Prostate gland (tissue), 2 donors: ENCODE results near the gene RAB40C. TPM values are rescaled to one million over a fixed set of nuclear protein-coding genes. Genes with fewer than 3 reads are reported as not detected.
A peak's percentile ranks its signal among the peaks of the same experiment; 100 is the strongest.

Source experiments
- DNase-seq: peaks from one replicate; pipeline ENCODE4 v3.0.0-alpha.2; 2019; ENCODE audit warnings: low spot score
- H3K27ac ChIP-seq, 2 donors: fragments of 200-600 bp; sonication (generic); 2 replicates each; pipeline ENCODE4 v1.5.1; 2017 to 2019
- H3K27me3 ChIP-seq: fragments of 200-600 bp; sonication (generic); replicated peaks from 2 replicates; pipeline ENCODE4 v1.5.1; 2019; ENCODE audit not compliant: insufficient read depth
- H3K36me3 ChIP-seq, 2 donors: fragments of 200-600 bp; sonication (generic); 1 replicate in 1 of 2; 2 replicates in 1 of 2; pipeline versions ENCODE4 v1.5.1 to v1.8.1; 2017 to 2019
- H3K4me1 ChIP-seq: fragments of 200-600 bp; sonication (generic); replicated peaks from 2 replicates; pipeline ENCODE4 v1.5.1; 2019
- H3K4me3 ChIP-seq, 2 donors: fragments of 200-600 bp; sonication (generic); 2 replicates each; pipeline ENCODE4 v1.5.1; 2017 to 2019
- H3K9me3 ChIP-seq: fragments of 200-600 bp; sonication (generic); 2 replicates; pipeline ENCODE4 v1.5.1; 2017
- POLR2A ChIP-seq: fragments of 450-650 bp; IDR thresholded peaks from one replicate; pipeline ENCODE4 v1.6.1; 2016; ENCODE audit warnings: antibody characterized with exemption, mild to moderate bottlenecking
- POLR2AphosphoS5 ChIP-seq: sonication (generic); formaldehyde crosslinking; IDR thresholded peaks from one replicate; pipeline ENCODE4 v1.6.1; 2017; ENCODE audit warnings: antibody characterized with exemption
- WGBS: methylation state at CpG from one replicate; pipeline ENCODE4 v1.1.5; 2018; 5-methylcytosine and 5-hydroxymethylcytosine counted together
- intact Hi-C: fragments of 100-400 bp; cut with DNase I; formaldehyde crosslinking; loops from one replicate; pipeline ENCODE4 v1.14.2; 2022
- total RNA-seq, 2 donors: library from RNA; depleted of rRNA; stranded (reverse); fragments of >200 nt; gene quantifications; one replicate each; pipeline ENCODE4 v1.1.0, GENCODE V29; 2016
- TF ChIP-seq, protein P1 (sequence below), 4 experiments: fragments of 200-600 bp in 2 of 4; fragments of 450-650 bp in 2 of 4; sonication (generic) in 2 of 4; IDR thresholded peaks; 1 replicate in 3 of 4; 2 replicates in 1 of 4; pipeline ENCODE4 v1.5.1; 2016 to 2019; ENCODE audit warnings: antibody characterized with exemption in 4 of 4, mild to moderate bottlenecking in 2 of 4, moderate library complexity in 2 of 4

Gene RAB40C
- total RNA-seq, 2 donors from 2014 or later = 41.8 to 68.0 TPM

DNA sequence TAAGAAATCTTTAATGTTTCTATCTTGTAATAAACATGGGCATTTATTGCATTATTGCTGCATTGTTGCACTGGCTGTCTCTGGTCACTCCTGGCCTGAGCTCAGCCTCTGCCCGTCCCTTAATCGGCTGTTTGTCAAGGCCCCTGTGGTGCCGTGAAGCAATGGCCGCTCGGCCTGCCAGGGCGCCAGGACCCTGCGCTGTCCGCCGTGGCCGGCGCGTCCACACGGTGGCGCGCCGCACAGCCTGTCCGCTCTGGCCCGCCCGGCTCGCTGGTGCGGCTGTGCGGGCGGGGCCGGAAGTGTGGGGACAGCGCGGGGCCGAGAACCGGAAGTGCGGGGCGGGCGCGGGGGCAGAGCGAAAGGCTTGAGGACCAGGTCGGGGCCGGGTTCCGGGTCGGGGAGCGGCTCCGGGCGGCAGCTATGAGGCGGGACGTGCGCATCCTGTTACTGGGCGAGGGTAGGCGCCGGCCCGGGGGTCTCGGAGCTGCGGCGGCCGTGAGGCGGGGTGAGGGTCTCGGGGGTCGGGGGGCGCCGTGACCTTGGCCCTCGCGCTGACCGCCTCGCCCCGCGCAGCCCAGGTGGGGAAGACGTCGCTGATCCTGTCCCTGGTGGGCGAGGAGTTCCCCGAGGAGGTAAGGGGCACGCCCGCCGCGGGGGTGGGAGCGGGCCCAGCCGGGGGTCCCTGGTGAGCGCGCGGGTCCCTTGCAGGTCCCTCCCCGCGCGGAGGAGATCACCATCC, 78.1 kb downstream of the RAB40C start, which contains the start of gene RHOT2:
RHOT2 (plus strand) TSS at position 353 of the 739 bp plus-strand sequence; CDS start at position 421, 68 bp downstream.
- Histone ChIP-seq H3K9me3 (no peaks in the 10 kb centered on the region), H3K36me3 (peaks cover 14 to 30% of the 10 kb centered on the region in 2 donors), H3K27me3 (no peaks in the 10 kb centered on the region), H3K4me3 (peak within 1 kb of the TSS; percentile 73 to 99), H3K27ac (peak within 1 kb of the TSS; percentile 84 to 86), H3K4me1 (peaks cover 7% of the 10 kb centered on the region)
- intact Hi-C loops = no loop called here
- WGBS = under 1% methylated on average over 75 of the region's 78 CpGs
- peak; percentile 88 for DNase-seq
- TF ChIP-seq POLR2A (peak; percentile 75), POLR2AphosphoS5 (peak; percentile 69)
- TF ChIP-seq, protein P1, sequence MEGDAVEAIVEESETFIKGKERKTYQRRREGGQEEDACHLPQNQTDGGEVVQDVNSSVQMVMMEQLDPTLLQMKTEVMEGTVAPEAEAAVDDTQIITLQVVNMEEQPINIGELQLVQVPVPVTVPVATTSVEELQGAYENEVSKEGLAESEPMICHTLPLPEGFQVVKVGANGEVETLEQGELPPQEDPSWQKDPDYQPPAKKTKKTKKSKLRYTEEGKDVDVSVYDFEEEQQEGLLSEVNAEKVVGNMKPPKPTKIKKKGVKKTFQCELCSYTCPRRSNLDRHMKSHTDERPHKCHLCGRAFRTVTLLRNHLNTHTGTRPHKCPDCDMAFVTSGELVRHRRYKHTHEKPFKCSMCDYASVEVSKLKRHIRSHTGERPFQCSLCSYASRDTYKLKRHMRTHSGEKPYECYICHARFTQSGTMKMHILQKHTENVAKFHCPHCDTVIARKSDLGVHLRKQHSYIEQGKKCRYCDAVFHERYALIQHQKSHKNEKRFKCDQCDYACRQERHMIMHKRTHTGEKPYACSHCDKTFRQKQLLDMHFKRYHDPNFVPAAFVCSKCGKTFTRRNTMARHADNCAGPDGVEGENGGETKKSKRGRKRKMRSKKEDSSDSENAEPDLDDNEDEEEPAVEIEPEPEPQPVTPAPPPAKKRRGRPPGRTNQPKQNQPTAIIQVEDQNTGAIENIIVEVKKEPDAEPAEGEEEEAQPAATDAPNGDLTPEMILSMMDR (IDR thresholded peaks at IDR 0.05) = peak; percentile 88 to 99 (median 96)

DNA sequence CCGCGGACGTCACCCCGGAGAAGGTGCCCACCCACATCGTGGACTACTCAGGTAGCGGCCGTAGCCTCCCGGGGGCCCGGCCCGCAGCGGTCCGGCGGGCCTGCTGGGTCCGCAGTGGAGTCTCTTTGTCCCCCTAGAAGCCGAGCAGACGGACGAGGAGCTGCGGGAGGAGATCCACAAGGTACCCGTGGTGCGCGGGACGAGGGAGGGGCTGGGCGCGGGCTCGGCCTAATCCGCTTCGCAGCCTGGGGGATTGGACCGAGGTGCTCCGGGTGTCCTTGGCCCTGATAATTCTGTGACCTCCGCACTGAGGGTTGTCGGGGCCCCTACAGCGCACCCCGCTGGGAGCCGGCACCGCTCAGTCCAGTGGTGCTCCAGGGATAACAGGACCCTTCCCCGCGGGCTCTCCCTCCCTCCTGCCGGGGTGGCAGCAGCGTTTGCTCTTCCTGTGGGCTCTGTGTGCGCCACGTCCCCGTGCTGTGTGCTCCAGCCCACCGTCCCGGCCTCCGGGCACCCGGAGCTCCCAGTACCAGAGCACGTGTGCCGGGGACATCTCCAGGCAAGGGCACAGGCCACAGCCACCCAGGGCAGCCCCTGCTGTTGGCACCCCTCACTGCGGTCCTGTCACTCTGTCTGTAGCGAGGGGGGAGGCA, 78.8 kb downstream of the RAB40C start:
- H3K36me3 ChIP-seq = peaks cover 17 to 37% of the 10 kb centered on the region in 2 donors
- H3K9me3 ChIP-seq = no peaks in the 10 kb centered on the region
- H3K4me3 ChIP-seq = peak overlapping the region; percentile 73 to 99
- WGBS = 7% methylated on average over 30 of the region's 50 CpGs
- TF ChIP-seq, protein P1 (IDR thresholded peaks at IDR 0.05) = no peak
- TF ChIP-seq POLR2A (no peak), POLR2AphosphoS5 (no peak)
- no peaks in the 10 kb centered on the region for H3K27me3 ChIP-seq
- no peak for DNase-seq
- peak overlapping the region; percentile 84 to 86 for H3K27ac ChIP-seq
- peaks cover 7% of the 10 kb centered on the region for H3K4me1 ChIP-seq
- intact Hi-C loops = no loop called here

GRCh38 chr16:669666-670065, 79.8 kb downstream of the RAB40C start:
- Histone ChIP-seq H3K4me1 (peaks cover 7% of the 10 kb centered on the region), H3K27ac (no peak overlapping the region), H3K9me3 (no peaks in the 10 kb centered on the region), H3K4me3 (no peak overlapping the region), H3K27me3 (no peaks in the 10 kb centered on the region), H3K36me3 (peaks cover 17 to 37% of the 10 kb centered on the region in 2 donors)
- TF ChIP-seq, protein P1 (IDR thresholded peaks at IDR 0.05) = no peak
- TF ChIP-seq POLR2AphosphoS5 = no peak
- no peak for TF ChIP-seq POLR2A
- DNase-seq = no peak
- intact Hi-C loops = no loop called here
- 92% methylated on average over 13 of the region's 13 CpGs for WGBS

DNA sequence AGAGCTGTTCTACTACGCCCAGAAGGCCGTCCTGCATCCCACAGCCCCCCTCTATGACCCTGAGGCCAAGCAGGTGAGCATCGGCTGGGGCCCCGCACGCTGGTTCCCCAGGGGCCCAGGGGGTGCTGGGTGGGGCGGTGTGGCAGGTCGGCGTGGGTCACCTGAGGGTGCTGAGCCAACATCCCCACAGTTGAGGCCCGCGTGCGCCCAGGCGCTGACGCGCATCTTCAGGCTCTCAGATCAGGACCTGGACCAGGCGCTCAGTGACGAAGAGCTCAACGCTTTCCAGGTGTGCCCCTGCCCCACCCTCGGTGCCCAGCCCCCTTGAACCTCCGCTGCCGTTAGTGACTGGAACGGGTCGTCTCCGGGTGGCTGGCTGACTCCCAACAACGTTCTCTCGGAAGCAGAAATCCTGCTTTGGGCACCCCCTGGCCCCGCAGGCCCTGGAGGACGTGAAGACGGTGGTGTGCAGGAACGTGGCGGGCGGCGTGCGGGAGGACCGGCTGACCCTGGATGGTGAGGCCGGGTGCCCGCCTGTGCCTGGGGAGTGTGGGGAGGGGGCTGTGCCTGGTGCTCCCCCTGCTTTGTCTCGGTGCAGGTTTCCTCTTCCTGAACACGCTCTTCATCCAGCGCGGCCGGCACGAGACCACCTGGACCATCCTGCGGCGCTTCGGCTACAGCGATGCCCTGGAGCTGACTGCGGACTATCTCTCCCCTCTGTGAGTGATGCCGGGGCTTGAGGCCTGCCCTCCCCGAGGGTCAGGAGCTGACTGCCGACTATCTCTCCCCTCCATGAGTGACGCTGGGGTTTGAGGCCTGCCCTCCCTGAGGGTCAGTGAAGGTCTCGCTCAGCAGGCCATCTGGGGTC, 80.9 kb downstream of the RAB40C start:
- intact Hi-C loops = no loop called here
- TF ChIP-seq POLR2AphosphoS5 (no peak), POLR2A (no peak)
- TF ChIP-seq, protein P1 (IDR thresholded peaks at IDR 0.05) = no peak
- no peak overlapping the region for H3K27ac ChIP-seq
- DNase-seq = no peak
- peaks cover 17 to 37% of the 10 kb centered on the region in 2 donors for H3K36me3 ChIP-seq
- WGBS = 91% methylated on average over 50 of the region's 52 CpGs
- peaks cover 7% of the 10 kb centered on the region for H3K4me1 ChIP-seq
- H3K4me3 ChIP-seq = no peak overlapping the region
- H3K9me3 ChIP-seq = no peaks in the 10 kb centered on the region
- H3K27me3 ChIP-seq = no peaks in the 10 kb centered on the region
